ENCODE results near the gene MYOM1. TPM values are rescaled to one million over a fixed set of nuclear protein-coding genes. Genes with fewer than 3 reads are reported as not detected.

Gene MYOM1
- total RNA-seq, 4 donors from 2014 or later: 2.3 to 3.1 (median 3.1) TPM

DNA sequence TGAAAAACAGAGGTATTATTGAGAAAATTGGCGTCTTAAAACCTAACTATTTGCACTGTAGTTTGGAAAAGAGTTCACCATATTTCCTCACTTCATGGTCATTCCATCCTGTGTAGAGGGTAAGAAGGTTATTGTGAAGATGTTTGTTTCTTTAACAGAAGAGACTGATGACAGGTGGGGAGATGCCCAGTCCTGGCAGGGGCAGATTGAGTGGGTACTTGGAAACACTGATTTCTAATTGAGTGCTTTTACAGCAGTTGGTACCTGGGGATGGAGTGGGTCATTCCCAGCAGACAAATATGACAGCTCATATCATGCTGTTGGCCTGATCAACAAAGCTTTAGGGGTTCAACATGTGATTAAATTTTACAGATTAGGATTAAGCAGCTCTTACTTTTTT is 67.5 kb downstream of the MYOM1 start:
- H3K9me3 ChIP-seq: no peaks in the 10 kb centered on the region
- TF ChIP-seq POLR2A (IDR thresholded peaks at IDR 0.05): no peak
- TF ChIP-seq, protein P1, sequence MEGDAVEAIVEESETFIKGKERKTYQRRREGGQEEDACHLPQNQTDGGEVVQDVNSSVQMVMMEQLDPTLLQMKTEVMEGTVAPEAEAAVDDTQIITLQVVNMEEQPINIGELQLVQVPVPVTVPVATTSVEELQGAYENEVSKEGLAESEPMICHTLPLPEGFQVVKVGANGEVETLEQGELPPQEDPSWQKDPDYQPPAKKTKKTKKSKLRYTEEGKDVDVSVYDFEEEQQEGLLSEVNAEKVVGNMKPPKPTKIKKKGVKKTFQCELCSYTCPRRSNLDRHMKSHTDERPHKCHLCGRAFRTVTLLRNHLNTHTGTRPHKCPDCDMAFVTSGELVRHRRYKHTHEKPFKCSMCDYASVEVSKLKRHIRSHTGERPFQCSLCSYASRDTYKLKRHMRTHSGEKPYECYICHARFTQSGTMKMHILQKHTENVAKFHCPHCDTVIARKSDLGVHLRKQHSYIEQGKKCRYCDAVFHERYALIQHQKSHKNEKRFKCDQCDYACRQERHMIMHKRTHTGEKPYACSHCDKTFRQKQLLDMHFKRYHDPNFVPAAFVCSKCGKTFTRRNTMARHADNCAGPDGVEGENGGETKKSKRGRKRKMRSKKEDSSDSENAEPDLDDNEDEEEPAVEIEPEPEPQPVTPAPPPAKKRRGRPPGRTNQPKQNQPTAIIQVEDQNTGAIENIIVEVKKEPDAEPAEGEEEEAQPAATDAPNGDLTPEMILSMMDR (IDR thresholded peaks at IDR 0.05): no peak
- WGBS, 2 donors: 83 to 84% methylated on average over 1 of the region's 1 CpG
- H3K36me3 ChIP-seq: no peaks in the 10 kb centered on the region
- no peaks in the 10 kb centered on the region for H3K27me3 ChIP-seq
- DNase-seq: no peak
- intact Hi-C loops (cut with DNase I): loop anchor here (5.0 kb wide), 2 partner anchors 90 to 220 kb away; no protein-coding TSS in a partner anchor
- H3K27ac ChIP-seq: no peak overlapping the region
- peaks cover 6 to 16% of the 10 kb centered on the region in 2 donors for H3K4me1 ChIP-seq
- H3K4me3 ChIP-seq (replicated peaks in 1 of 3): no peak overlapping the region

GRCh38 chr18:3151399-3152264 is 68.1 kb downstream of the MYOM1 start:
- Histone ChIP-seq H3K9me3 (no peaks in the 10 kb centered on the region), H3K27ac (no peak overlapping the region), H3K27me3 (no peaks in the 10 kb centered on the region), H3K4me3 (replicated peaks in 1 of 3) (no peak overlapping the region), H3K36me3 (no peaks in the 10 kb centered on the region), H3K4me1 (peaks cover 6 to 11% of the 10 kb centered on the region in 2 donors)
- no peak for TF ChIP-seq POLR2A (IDR thresholded peaks at IDR 0.05)
- TF ChIP-seq, protein P1 (IDR thresholded peaks at IDR 0.05): peak; percentile 36 to 88 (median 58)
- WGBS, 2 donors: 50 to 54% methylated on average over 18 of the region's 18 CpGs
- intact Hi-C loops (cut with DNase I): loop anchor here (5.0 kb wide), 2 partner anchors 91 to 219 kb away; no protein-coding TSS in a partner anchor
- DNase-seq: no peak

GRCh38 chr18:3150688-3151087 is 69.1 kb downstream of the MYOM1 start:
- Histone ChIP-seq H3K4me3 (replicated peaks in 1 of 3) (no peak overlapping the region), H3K9me3 (no peaks in the 10 kb centered on the region), H3K4me1 (peaks cover 0 to 2% of the 10 kb centered on the region in 2 donors), H3K27ac (no peak overlapping the region), H3K36me3 (no peaks in the 10 kb centered on the region), H3K27me3 (no peaks in the 10 kb centered on the region)
- no peak for DNase-seq
- TF ChIP-seq, protein P1 (IDR thresholded peaks at IDR 0.05): no peak
- TF ChIP-seq POLR2A (IDR thresholded peaks at IDR 0.05): no peak
- intact Hi-C loops (cut with DNase I): loop anchor here (5.0 kb wide), 2 partner anchors 92 to 218 kb away; no protein-coding TSS in a partner anchor
- 98% methylated on average over 2 of the region's 2 CpGs for WGBS, 2 donors

DNA sequence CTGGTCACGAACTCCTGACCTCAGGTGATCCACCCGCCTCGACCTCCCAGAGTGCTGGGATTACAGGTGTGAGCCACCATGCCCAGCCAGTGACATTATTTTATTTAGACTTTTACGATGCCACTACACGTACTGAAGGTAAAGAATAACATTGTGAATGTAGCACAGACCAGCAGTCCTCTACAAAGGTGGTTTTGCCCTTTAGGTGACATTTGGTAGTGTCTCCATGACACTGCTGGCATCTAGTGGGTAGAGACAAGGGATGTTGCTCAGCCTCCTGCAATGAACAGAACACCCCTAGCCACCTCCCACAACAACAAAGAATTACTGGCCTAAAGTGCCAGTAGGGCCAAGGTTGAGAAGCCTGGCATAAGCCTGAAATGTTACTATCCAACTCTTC is 69.5 kb downstream of the MYOM1 start:
- H3K4me3 ChIP-seq (replicated peaks in 1 of 3): no peak overlapping the region
- intact Hi-C loops (cut with DNase I): loop anchor here (5.0 kb wide), 2 partner anchors 92 to 218 kb away; no protein-coding TSS in a partner anchor
- WGBS, 2 donors: 94 to 96% methylated on average over 5 of the region's 5 CpGs
- no peak for DNase-seq
- H3K27me3 ChIP-seq: no peaks in the 10 kb centered on the region
- H3K27ac ChIP-seq: no peak overlapping the region
- no peaks in the 10 kb centered on the region for H3K4me1 ChIP-seq
- no peaks in the 10 kb centered on the region for H3K36me3 ChIP-seq
- no peaks in the 10 kb centered on the region for H3K9me3 ChIP-seq
- TF ChIP-seq, protein P1 (IDR thresholded peaks at IDR 0.05): no peak
- no peak for TF ChIP-seq POLR2A (IDR thresholded peaks at IDR 0.05)

GRCh38 chr18:3148930-3149535 is 70.7 kb downstream of the MYOM1 start:
- intact Hi-C loops (cut with DNase I): no loop called here
- TF ChIP-seq, protein P1 (IDR thresholded peaks at IDR 0.05): no peak
- no peak for TF ChIP-seq POLR2A (IDR thresholded peaks at IDR 0.05)
- Histone ChIP-seq H3K27me3 (no peaks in the 10 kb centered on the region), H3K27ac (no peak overlapping the region), H3K4me1 (no peaks in the 10 kb centered on the region), H3K9me3 (no peaks in the 10 kb centered on the region), H3K4me3 (replicated peaks in 1 of 3) (no peak overlapping the region), H3K36me3 (no peaks in the 10 kb centered on the region)
- DNase-seq: no peak
- 50 to 56% methylated on average over 4 of the region's 4 CpGs for WGBS, 2 donors

Measured in thyroid gland (tissue), 4 donors.